Kidney (tissue), 14 donors: ENCODE results near the gene CRYL1. TPM values are rescaled to one million over a fixed set of nuclear protein-coding genes. Genes with fewer than 3 reads are reported as not detected.
A peak's percentile ranks its signal among the peaks of the same experiment; 100 is the strongest.

Source experiments
- DNase-seq, 5 donors: peaks; one replicate each; pipeline ENCODE4 v3.0.0-alpha.2; 2013 to 2020
- FAIRE-seq: peaks from 2 replicates; lab custom pipeline; 2012; peaks lifted over from hg19 to GRCh38; lab: Jason Lieb, UNC
- H3K27ac ChIP-seq, 2 donors: one replicate each; pipeline ENCODE4 v1.7.0; 2013; ENCODE audit warnings: low read depth in 2 of 2, low read length in 2 of 2, inconsistent platforms in 1 of 2
- H3K27me3 ChIP-seq: one replicate; pipeline ENCODE4 v1.7.1; 2013; ENCODE audit warnings: low read length, inconsistent platforms; ENCODE audit not compliant: control insufficient read depth, insufficient read depth
- H3K36me3 ChIP-seq, 3 donors: one replicate each; pipeline versions ENCODE4 v1.7.0 to v1.7.1; 2013; ENCODE audit warnings: low read length in 3 of 3, control low read depth in 1 of 3, inconsistent platforms in 1 of 3; ENCODE audit not compliant: insufficient read depth in 3 of 3, control insufficient read depth in 2 of 3
- H3K4me1 ChIP-seq, 3 donors: one replicate each; pipeline versions ENCODE4 v1.7.0 to v1.7.1; 2013; ENCODE audit warnings: low read length in 3 of 3, inconsistent platforms in 1 of 3, low read depth in 1 of 3; ENCODE audit not compliant: control insufficient read depth in 2 of 3, insufficient read depth in 2 of 3
- H3K4me3 ChIP-seq, 3 donors: one replicate each; pipeline versions ENCODE4 v1.7.0 to v1.8.1; 2013; ENCODE audit warnings: low read length in 3 of 3, control low read depth in 1 of 3, inconsistent platforms in 1 of 3
- H3K9ac ChIP-seq, 3 donors: one replicate each; pipeline versions ENCODE4 v1.7.0 to v1.7.1; 2013; ENCODE audit warnings: low read length in 3 of 3, control low read depth in 1 of 3, inconsistent platforms in 1 of 3
- H3K9me3 ChIP-seq, 3 donors: one replicate each; pipeline versions ENCODE4 v1.7.0 to v1.7.1; 2013; ENCODE audit warnings: low read length in 3 of 3, control low read depth in 1 of 3, inconsistent platforms in 1 of 3; ENCODE audit not compliant: control insufficient read depth in 2 of 3, insufficient read depth in 1 of 3
- CTCF ChIP-seq: IDR thresholded peaks from 3 replicates; pipeline ENCODE4 v1.5.1; 2012; ENCODE audit warnings: mild to moderate bottlenecking, moderate library complexity, borderline replicate concordance; ENCODE audit not compliant: insufficient read depth; ENCODE audit errors: extremely low read depth
- intact Hi-C: fragments of 100-400 bp; cut with DNase I; formaldehyde crosslinking; loops from one replicate; pipeline ENCODE4 v1.11.1; 2022
- polyA plus RNA-seq: library from polyadenylated mRNA; stranded (reverse); fragments of 350-450 nt; fragmentation: Illumina TruSeq; extraction: RNeasy Lipid Tissue Mini Kit (QIAGEN cat#74804); gene quantifications from one replicate; pipeline ENCODE4 v1.2.3, GENCODE V29; 2014; ENCODE audit warnings: low read depth, low replicate concordance; ENCODE audit not compliant: insufficient read depth
- total RNA-seq: library from RNA; stranded (reverse); fragmentation: NEBNext Ultra II Directional; extraction: Animal tissue kit (Norgen Biotek cat#: 25700); gene quantifications from one replicate; pipeline ENCODE4 v1.2.1, GENCODE V29; 2021
- donor health status: control.
- donor health status: control.
- donor health status: control.
- donor health status: control.
- donor health status: control.
- donor health status: DM: yes; HTN: yes; CAD: no.
- donor health status: Normal renal cell carcinoma (clear cell type).

CRYL1 gene
- total and polyA plus RNA-seq, 2 donors from 2014 or later: 130 to 462 TPM

GRCh38 chr13:20389696-20390525 is 135.7 kb downstream of the CRYL1 start:
- no peak overlapping the region for H3K9ac ChIP-seq
- intact Hi-C loops: no loop called here
- FAIRE-seq (no peak), DNase-seq (peak in 1 of 5 donors; percentile 28)
- H3K4me1 ChIP-seq: no peaks in the 10 kb centered on the region
- no peak overlapping the region for H3K27ac ChIP-seq
- peaks cover 0 to 2% (median 0%) of the 10 kb centered on the region in 3 donors for H3K9me3 ChIP-seq
- no peak for TF ChIP-seq CTCF
- H3K27me3 ChIP-seq: no peaks in the 10 kb centered on the region
- no peaks in the 10 kb centered on the region for H3K36me3 ChIP-seq
- no peak overlapping the region for H3K4me3 ChIP-seq

- no peaks in the 10 kb centered on the region for H3K4me1 ChIP-seq
- FAIRE-seq: no peak
Measured at GRCh38 chr13:20388184-20388583, 137.5 kb downstream of the CRYL1 start.

GRCh38 chr13:20387441-20387971 is 138.2 kb downstream of the CRYL1 start:
- H3K4me3 ChIP-seq: no peak overlapping the region
- no peak overlapping the region for H3K27ac ChIP-seq
- no peak for TF ChIP-seq CTCF
- H3K4me1 ChIP-seq: no peaks in the 10 kb centered on the region
- H3K27me3 ChIP-seq: no peaks in the 10 kb centered on the region
- DNase-seq (no peak), FAIRE-seq (no peak)
- intact Hi-C loops: no loop called here
- H3K9ac ChIP-seq: no peak overlapping the region
- peaks cover 0 to 2% (median 0%) of the 10 kb centered on the region in 3 donors for H3K9me3 ChIP-seq
- no peaks in the 10 kb centered on the region for H3K36me3 ChIP-seq

More at GRCh38 chr13:20388184-20388583, 137.5 kb downstream of the CRYL1 start:
- Histone ChIP-seq H3K27me3 (no peaks in the 10 kb centered on the region), H3K9me3 (peaks cover 0 to 2% (median 0%) of the 10 kb centered on the region in 3 donors), H3K9ac (no peak overlapping the region), H3K36me3 (no peaks in the 10 kb centered on the region), H3K4me3 (no peak overlapping the region), H3K27ac (no peak overlapping the region)
- intact Hi-C loops: no loop called here
- no peak for TF ChIP-seq CTCF
- no peak for DNase-seq
